Measurements from ENCODE around the gene PPP2R2D.

DNA sequence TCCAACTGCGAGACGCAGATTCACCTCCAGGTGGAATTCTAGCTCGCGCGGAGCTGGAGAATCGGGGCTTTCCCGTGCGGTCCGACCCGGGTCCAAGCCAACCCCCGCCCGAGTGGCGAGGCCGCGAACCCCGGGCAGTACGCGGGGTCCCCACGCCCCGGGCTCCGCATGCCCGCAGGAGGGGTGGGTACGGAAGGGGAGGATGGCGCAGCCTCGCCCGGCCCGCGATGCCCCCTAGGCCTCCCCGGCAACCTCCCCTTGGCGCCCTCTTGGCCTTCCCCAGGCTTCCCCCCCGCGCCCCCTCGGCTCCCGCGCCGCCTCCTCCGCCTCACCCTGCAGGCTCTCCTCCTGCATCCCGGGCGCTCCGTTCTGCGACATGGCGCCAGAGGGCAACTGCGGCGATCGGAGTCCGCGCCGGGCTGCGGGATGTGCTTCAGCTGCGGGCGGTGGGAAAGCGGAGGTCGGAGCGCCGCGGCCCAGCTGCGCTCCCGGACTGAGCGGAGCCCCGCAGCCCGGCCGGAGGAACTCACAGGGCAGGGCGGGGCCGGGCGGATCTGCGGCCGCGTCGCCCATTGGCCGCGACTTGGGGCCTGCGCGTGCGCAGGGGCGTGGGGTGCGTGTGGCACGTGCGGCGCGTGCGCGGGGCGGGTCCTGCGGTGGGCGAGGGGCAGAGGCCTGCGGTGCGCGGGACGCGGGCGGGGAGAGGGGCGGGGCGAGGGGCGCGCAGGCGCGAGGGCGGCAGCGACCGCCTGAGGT lies 80.8 kb downstream of the PPP2R2D start, which contains the start of gene BNIP3:
- no peak for TF ChIP-seq EZH2phosphoT487 (IDR thresholded peaks at IDR 0.05; ENCODE audit: borderline replicate concordance)
- TF ChIP-seq, protein P1, sequence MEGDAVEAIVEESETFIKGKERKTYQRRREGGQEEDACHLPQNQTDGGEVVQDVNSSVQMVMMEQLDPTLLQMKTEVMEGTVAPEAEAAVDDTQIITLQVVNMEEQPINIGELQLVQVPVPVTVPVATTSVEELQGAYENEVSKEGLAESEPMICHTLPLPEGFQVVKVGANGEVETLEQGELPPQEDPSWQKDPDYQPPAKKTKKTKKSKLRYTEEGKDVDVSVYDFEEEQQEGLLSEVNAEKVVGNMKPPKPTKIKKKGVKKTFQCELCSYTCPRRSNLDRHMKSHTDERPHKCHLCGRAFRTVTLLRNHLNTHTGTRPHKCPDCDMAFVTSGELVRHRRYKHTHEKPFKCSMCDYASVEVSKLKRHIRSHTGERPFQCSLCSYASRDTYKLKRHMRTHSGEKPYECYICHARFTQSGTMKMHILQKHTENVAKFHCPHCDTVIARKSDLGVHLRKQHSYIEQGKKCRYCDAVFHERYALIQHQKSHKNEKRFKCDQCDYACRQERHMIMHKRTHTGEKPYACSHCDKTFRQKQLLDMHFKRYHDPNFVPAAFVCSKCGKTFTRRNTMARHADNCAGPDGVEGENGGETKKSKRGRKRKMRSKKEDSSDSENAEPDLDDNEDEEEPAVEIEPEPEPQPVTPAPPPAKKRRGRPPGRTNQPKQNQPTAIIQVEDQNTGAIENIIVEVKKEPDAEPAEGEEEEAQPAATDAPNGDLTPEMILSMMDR (conservative IDR thresholded peaks at IDR 0.05; ENCODE audit: low read length), result no peak
